ENCODE data around the gene CYBA.

CYBA gene

GRCh38 chr16:88640498-88641247, 10.2 kb downstream of the CYBA start:
- no peak for DNase-seq (ENCODE audit: low read depth, low spot score)
- no peak overlapping the region for H3K4me3 ChIP-seq (ENCODE audit: low read depth, low read length)
- TF ChIP-seq CTCF (IDR thresholded peaks at IDR 0.05; ENCODE audit: low read depth, low read length) = no peak
- in situ Hi-C loops (cut with HindIII; ENCODE audit: low sequenced_read_pairs) = no loop called here

GRCh38 chr16:88640039-88640495, 10.8 kb downstream of the CYBA start:
- TF ChIP-seq CTCF (IDR thresholded peaks at IDR 0.05; ENCODE audit: low read depth, low read length) = no peak
- in situ Hi-C loops (cut with HindIII; ENCODE audit: low sequenced_read_pairs) = no loop called here
- DNase-seq (ENCODE audit: low read depth, low spot score) = no peak
- no peak overlapping the region for H3K4me3 ChIP-seq (ENCODE audit: low read depth, low read length)

- TF ChIP-seq CTCF (IDR thresholded peaks at IDR 0.05; ENCODE audit: low read depth, low read length) = no peak
- in situ Hi-C loops (cut with HindIII; ENCODE audit: low sequenced_read_pairs) = no loop called here
- no peak overlapping the region for H3K4me3 ChIP-seq (ENCODE audit: low read depth, low read length)
- DNase-seq (ENCODE audit: low read depth, low spot score) = no peak
Measured at GRCh38 chr16:88639231-88640038, 11.4 kb downstream of the CYBA start.

- in situ Hi-C loops (cut with HindIII; ENCODE audit: low sequenced_read_pairs) = no loop called here
- TF ChIP-seq CTCF (IDR thresholded peaks at IDR 0.05; ENCODE audit: low read depth, low read length) = no peak
- no peak within 1 kb of the TSS for H3K4me3 ChIP-seq (ENCODE audit: low read depth, low read length)
- no peak for DNase-seq (ENCODE audit: low read depth, low spot score)
Measured at GRCh38 chr16:88638323-88639230, 12.3 kb downstream of the CYBA start, which contains the start of gene IL17C. TSS of gene IL17C (plus strand) at chr16:88638572. CDS start at chr16:88638642, 70 bp downstream.

GRCh38 chr16:88636488-88637265, 14.2 kb downstream of the CYBA start:
- DNase-seq (ENCODE audit: low read depth, low spot score) = no peak
- TF ChIP-seq CTCF (IDR thresholded peaks at IDR 0.05; ENCODE audit: low read depth, low read length) = no peak
- H3K4me3 ChIP-seq (ENCODE audit: low read depth, low read length) = no peak overlapping the region
- in situ Hi-C loops (cut with HindIII; ENCODE audit: low sequenced_read_pairs) = no loop called here

Measured in astrocyte of the spinal cord (primary cell).